DMS 273 (cell line): ENCODE results near the gene NCBP3.

Experiments
- DNase-seq: peaks from one replicate; lab custom pipeline; 2025; ENCODE audit not compliant: unreplicated experiment; lab: John Stamatoyannopoulos, UW

The NCBP3 gene, protein sequence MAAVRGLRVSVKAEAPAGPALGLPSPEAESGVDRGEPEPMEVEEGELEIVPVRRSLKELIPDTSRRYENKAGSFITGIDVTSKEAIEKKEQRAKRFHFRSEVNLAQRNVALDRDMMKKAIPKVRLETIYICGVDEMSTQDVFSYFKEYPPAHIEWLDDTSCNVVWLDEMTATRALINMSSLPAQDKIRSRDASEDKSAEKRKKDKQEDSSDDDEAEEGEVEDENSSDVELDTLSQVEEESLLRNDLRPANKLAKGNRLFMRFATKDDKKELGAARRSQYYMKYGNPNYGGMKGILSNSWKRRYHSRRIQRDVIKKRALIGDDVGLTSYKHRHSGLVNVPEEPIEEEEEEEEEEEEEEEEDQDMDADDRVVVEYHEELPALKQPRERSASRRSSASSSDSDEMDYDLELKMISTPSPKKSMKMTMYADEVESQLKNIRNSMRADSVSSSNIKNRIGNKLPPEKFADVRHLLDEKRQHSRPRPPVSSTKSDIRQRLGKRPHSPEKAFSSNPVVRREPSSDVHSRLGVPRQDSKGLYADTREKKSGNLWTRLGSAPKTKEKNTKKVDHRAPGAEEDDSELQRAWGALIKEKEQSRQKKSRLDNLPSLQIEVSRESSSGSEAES

GRCh38 chr17:3845621-3846436 lies at the start of gene NCBP3:
NCBP3 (minus strand) TSS chr17:3846246; CDS start chr17:3846223, 23 bp downstream.
- DNase-seq, result peak; percentile 96

DNA sequence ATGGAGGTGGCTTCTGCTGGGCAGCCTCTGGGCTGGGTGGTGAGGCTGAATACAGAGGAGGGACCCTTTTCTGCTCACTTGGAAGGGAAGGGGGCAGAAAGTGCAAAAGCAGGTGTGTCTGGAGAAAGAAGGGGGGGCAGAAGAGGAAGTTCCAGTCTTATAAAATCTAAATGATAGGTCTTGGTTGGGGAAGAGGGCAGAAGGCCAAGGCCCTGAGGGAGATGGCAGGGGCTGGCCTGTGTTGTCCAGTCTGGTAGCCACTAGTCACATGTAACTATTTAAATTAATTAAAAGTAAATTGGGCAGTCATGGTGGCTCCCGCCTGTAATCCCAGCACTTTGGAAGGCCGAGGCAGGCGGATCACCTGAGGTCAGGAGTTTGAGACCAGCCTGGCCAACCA lies 49.3 kb upstream of the NCBP3 start:
- DNase-seq, result no peak

DNA sequence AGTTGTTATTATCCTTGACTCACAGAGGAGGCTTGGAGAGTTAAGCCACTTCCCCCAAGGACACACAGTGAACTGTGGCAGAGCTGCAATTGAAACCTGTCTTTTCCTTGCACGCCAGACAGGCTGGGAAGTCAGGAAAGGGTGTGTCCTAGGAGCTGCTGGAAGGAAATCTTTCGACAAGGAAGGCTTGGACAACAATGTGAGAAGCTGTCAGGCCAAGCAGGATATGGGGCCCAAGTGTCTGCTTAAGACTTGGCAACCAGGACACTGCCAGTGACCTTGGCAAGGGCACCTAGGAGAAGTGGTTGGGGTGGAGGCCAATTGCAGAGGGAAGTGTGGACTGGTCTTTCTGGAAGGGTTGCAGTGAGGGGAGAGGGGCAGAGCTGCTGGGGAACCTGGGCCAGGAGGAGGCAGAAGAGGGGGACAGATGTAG lies 48.9 kb upstream of the NCBP3 start:
- no peak for DNase-seq

DNA sequence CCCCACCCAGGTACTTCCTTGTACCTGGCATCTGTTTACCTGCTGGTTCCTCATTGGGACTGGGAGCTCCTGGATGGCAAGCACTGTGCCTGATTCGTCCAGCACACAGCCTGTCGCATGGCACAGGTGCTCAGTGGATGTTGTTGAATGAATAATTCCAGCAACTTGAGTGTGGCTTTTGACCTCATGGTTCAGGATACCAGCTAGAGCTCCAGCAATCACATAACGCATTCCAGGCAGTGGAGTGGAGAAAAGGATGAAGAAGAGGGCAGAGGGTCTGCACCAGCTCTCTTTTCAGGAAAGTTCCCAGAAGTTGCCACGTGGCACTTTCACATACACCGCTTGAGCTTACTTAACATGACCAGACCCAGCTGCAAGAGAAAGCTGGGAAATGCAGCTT lies 48.1 kb upstream of the NCBP3 start:
- DNase-seq, result no peak

- DNase-seq, result no peak
Measured at GRCh38 chr17:3893720-3894116, 47.7 kb upstream of the NCBP3 start.

GRCh38 chr17:3893003-3893719 lies 47.1 kb upstream of the NCBP3 start, which contains the start of gene CAMKK1:
CAMKK1 (minus strand) TSS chr17:3893053; CDS start chr17:3885687, 7,366 bp downstream.
- peak; percentile 94 for DNase-seq

DNA sequence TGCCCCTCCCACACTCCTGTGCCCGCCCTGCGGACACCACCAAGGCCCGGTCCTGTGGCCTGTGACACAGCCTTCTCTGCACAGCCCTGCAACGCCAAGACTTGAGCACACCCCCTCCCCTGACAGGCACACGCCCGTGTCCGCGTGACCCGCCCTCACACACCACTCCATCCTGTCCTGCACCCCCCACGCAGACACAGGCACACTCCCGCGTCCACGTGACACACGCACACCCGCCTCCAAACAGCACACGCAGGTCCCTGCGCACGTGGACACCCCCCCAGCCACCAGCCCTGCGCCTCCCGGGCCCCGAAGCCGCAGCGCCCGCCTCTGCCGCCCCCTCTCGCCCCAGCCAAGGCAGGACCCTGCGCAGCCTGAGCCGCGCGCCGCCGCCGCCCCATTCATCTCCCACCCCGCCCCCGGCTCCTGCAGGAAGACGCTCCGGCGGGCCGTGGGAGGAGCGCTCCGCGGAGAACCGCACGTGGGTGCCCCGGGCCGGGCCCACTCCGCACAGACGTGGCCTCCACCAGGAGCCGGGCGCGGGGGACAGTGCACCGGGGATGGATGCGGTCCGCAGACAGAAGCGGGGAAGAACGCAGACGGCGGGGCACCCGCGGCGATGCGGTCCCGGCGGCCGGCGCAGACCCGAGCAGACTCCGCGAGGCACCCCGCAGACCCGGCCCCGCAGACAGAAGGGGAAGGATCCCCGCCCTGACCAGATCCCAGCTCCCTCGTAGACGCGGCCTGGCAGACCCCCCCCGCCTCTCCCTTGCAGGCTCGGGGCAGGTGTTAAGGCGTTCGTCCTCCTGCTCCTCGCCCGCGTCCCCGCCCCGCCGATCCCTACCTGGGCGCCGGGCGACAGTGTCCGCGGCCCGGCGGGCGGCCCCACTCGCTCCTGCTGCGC lies 46.3 kb upstream of the NCBP3 start:
- DNase-seq, result peak; percentile 65

DNA sequence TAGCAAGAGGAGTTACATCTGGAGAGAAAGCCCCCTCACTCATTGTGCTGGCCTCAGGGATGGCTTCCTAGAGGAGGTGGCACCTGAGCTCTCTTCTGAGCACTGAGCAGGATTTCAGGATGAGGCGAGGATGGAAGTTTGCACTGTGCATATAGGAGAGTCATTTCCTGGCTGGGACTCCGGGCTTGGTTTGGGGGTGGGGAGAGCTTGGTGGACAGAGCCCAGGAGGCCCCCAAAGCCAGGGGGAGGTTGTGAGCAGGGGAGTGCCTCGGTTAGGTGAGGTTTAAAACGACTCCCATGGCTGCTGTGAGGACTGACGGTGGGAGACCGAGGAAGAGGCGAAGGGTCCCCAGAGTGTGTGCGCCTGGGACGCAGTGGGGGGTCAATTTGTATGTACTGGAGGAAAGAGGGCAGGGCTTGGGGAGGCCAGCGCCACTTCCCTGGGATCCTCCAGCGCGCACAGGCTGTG lies 45.6 kb upstream of the NCBP3 start:
- DNase-seq, result peak; percentile 49

GRCh38 chr17:3890878-3891219 lies 44.8 kb upstream of the NCBP3 start:
- DNase-seq, result peak; percentile 83

GRCh38 chr17:3890082-3890877 lies 44.2 kb upstream of the NCBP3 start:
- peak; percentile 89 for DNase-seq

DNA sequence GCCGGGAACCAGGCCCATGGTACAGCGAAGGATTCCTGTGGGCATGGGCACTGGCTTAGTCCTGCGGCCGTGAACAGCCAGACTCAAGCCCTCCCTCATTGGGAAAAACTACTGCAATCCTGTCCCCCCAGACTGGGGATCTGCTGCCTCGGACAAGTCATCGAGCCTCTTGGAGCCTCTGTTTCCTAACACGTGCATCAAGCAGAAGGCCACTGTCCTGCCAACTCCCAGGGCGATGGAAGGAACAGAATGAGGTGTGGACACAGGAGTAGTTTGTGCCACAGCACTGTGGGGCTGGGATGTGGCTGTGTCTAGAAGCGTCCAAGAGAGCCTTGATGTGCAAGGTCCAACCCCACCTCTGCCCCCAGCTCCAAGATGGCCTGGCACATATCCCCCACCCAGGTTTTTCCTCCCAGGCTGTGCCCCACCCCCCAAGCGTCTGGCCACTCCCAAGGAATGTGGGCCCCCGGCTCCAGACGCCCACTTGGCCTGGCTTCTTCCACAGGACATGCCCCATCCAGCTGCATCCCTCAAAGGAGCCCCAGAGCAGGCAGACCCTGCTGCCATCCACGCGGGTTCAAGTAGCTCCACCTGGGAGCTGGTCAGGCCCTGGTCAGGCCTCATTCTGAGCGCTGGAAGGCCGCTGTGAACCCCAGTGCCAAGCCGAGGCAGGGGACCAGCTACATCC lies 43.4 kb upstream of the NCBP3 start:
- peak; percentile 65 for DNase-seq

DNA sequence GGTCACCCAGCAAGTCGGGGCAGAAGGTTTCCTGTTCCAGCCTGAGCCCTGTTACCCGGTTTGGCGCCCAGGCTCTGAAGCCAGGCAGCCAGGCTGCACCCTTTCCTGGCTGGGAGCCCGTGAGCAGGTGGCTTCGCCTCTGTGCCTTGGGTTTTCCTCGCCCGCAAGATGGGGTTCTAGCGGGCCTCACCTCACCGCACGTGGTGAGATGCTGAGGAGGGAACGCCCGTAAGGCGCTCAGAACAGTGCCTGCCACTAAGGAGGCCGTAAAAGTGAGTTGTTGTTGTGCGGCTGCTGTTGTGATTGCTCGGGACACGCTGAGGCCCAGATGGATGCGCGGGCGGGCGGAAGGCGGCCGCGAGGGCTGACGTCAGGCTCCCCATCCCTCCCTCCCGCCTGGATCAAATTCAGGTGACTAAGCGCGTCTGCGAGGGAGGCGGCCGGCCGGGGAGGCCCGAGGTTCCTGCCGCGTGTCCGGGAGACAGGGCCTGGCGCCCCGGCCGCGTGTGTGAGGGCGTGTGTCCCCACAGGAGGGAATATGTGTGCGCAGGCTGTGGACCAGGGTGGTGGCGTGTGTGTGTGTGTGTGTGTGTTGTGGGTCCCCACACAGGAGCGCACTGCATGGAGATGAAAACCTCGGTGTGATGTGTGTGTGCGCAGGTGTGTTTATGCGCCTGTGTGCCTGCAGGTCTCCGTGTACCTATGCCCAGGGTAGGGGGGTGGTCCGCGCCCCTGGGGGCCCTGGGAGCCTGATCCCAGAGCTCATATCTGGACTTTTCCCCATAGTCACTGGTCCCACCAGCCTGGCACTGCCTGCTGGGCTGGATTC lies 42.5 kb upstream of the NCBP3 start:
- DNase-seq, result peak; percentile 96

DNA sequence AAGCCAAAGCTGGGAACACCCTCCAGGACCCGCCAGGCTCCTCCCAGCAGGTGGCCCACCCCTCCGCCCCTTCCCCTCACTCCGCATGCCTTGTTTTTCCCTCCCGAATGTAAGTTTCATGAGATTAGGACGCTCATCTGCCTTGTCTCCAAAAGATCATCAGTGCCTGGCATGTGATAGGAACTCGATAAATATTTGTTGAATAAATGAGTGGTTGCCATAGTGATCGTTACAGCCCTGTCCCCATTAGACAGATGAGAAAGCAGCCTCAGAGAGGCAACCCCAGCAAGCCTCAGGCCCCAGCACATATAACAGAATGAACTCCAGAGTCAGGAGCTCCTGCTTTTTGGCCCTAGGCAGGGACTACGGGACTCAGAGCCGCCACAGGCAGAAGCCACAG lies 41.8 kb upstream of the NCBP3 start:
- no peak for DNase-seq

- no peak for DNase-seq
Measured at GRCh38 chr17:3887394-3887793, 41.3 kb upstream of the NCBP3 start.

DNA sequence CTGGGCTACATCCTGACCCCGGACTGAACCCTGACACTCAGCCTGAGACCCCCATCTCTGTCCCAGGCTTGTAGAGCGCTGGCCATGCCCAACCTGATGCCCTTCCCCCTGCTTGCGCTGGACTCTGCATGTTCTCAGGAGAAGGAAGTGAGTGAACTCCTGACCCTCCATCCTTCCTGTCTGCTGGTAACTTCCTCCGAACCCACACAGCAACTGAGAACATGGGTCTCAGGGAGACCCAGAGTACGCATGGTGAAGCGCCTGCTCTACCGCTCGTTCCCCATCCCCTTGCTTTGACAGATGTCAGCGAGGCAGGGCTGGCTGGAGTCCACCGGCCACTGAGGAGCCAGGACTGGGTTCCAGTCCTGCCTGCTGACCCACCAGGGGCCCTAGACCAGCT lies 40.7 kb upstream of the NCBP3 start:
- DNase-seq, result no peak

GRCh38 chr17:3885970-3886369 lies 39.9 kb upstream of the NCBP3 start:
- DNase-seq, result peak; percentile 47

DNA sequence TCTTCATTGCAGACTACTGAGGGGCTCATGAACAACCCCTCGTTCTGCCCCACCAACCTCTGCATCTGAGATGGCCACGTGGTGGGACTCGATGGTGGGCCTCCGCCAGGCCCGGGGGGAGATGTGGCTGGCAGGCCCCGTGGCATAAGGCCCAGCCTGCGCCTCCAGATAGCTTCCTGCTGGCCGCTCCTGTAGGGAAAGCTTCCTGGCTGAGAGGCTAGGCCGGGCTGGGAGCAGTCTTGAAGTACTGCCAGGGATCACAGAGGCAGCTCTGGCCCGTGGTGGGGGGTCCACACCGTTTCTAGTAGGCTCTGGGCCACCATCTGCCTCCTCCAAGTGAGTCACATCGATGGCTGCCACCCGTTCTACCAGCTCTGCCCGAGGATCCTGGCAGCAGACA lies 39.2 kb upstream of the NCBP3 start:
- peak; percentile 86 for DNase-seq

GRCh38 chr17:3884188-3884587 lies 38.1 kb upstream of the NCBP3 start:
- no peak for DNase-seq
